Keratinocyte (primary cell): ENCODE data around the gene DISP1.

Source experiments
- CTCF ChIP-seq, 3 experiments: IDR thresholded peaks in 1 of 3; conservative IDR thresholded peaks in 1 of 3; optimal IDR thresholded peaks in 1 of 3; 2 replicates in 2 of 3; 3 replicates in 1 of 3; pipeline versions ENCODE3 to v1.5.1; 2011; ENCODE audit warnings: low read length in 3 of 3, mild to moderate bottlenecking in 3 of 3, moderate library complexity in 2 of 3, control low read depth in 1 of 3, inconsistent platforms in 1 of 3; ENCODE audit not compliant: insufficient read depth in 2 of 3; ENCODE audit errors: extremely low read depth in 1 of 3
- EZH2 ChIP-seq: IDR thresholded peaks from one replicate; pipeline ENCODE4 v1.6.1; 2012; ENCODE audit warnings: inconsistent platforms, mild to moderate bottlenecking, low read length, moderate library complexity

- TF ChIP-seq CTCF (optimal IDR thresholded peaks at IDR 0.05 in 1 of 3, IDR thresholded peaks at IDR 0.05 in 1 of 3, conservative IDR thresholded peaks at IDR 0.05 in 1 of 3; ENCODE audit: extremely low read depth in 1 of 3, insufficient read depth in 2 of 3, low read length in 3 of 3) (no peak), EZH2 (no peak)
These were observed 26.3 kb upstream of the DISP1 start for GRCh38 chr1:222788402-222789156.
